Measurements from ENCODE around the gene PON1.

Gene PON1

GRCh38 chr7:95250571-95250970, 73.8 kb downstream of the PON1 start:
- no peak for DNase-seq
